Mesenteric fat pad (tissue), 1 donor: ENCODE results near the gene HERPUD1. TPM values are rescaled to one million over a fixed set of nuclear protein-coding genes. Genes with fewer than 3 reads are reported as not detected.

ENCODE experiments used
- DNase-seq: peaks from one replicate; pipeline ENCODE4 v3.0.0-alpha.2; 2020; ENCODE audit warnings: low spot score
- microRNA-seq: library from miRNA; unstranded; fragments of <30 nt; microRNA quantifications from one replicate; pipeline ENCODE4 v1.2.0, GENCODE V29; 2020; ENCODE audit warnings: borderline number of aligned reads
- total RNA-seq: library from RNA; stranded (reverse); fragmentation: NEBNext Ultra II Directional; extraction: Animal tissue kit (Norgen Biotek cat#: 25700); gene quantifications from one replicate; pipeline ENCODE4 v1.2.1, GENCODE V29; 2021
- donor health status: DM: yes; HTN: yes; CAD: no.

Gene HERPUD1
- total RNA-seq, 1 donor from 2014 or later: 186 TPM

DNA sequence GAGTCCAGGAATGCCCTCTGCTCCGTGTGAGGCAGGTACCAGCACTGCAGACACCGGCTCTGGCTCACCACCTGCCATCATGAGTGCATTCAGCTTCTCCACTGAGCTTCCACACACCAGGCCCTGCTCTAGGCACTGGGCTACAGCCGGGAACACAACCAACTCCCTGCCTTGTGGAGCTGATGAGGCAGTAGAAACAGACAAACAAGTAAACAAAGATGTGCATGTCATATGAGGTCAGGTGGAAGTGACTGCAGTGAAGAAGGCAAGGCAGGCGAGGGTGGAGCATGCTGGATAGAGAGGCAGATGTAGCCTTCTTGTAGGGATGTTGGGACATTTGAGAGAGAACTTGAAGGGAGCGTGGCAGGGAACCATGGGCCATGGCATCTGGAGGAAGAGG is 62.4 kb downstream of the HERPUD1 start:
- DNase-seq: peak; percentile 57

Small RNA genes within 50 kb of the gene (microRNA-seq; reads per million reads assigned to microRNA genes)
- gene MIR6863: not detected

Other genes starting within 250 kb of the HERPUD1 start
- 971 TPM for gene MT1X, start 249.7 kb upstream of the HERPUD1 start, total RNA-seq
- gene NUP93, start 202.0 kb upstream of the HERPUD1 start, total RNA-seq: 52.7 TPM
- gene SLC12A3, start 66.9 kb upstream of the HERPUD1 start, total RNA-seq: not detected
- 6.4 TPM for gene CETP, start 29.8 kb downstream of the HERPUD1 start, total RNA-seq
- 63.9 TPM for gene NLRC5, start 57.4 kb downstream of the HERPUD1 start, total RNA-seq
- gene CPNE2, start 160.4 kb downstream of the HERPUD1 start, total RNA-seq: 60.1 TPM